Neural progenitor cell (in vitro differentiated cells): ENCODE measurements around the gene MFAP2. TPM values are rescaled to one million over a fixed set of nuclear protein-coding genes. Genes with fewer than 3 reads are reported as not detected.

Source experiments
- DNase-seq: peaks from one replicate; pipeline ENCODE4 v3.0.0-alpha.2; 2016; ENCODE audit warnings: low spot score
- H2AFZ ChIP-seq: fragments of 200-600 bp; sonication (generic); replicated peaks from 2 replicates; pipeline ENCODE4 v1.6.1; 2016; ENCODE audit warnings: antibody characterized with exemption
- H3F3A ChIP-seq: fragments of 200-600 bp; sonication (generic); 2 replicates; pipeline ENCODE4 v1.6.1; 2016; ENCODE audit warnings: antibody characterized with exemption, low read depth
- H3K27ac ChIP-seq: fragments of 200-600 bp; sonication (generic); 2 replicates; pipeline ENCODE4 v1.5.1; 2016; ENCODE audit warnings: mild to moderate bottlenecking
- H3K27me3 ChIP-seq: fragments of 200-600 bp; sonication (generic); 2 replicates; pipeline ENCODE4 v1.6.1; 2016; ENCODE audit warnings: mild to moderate bottlenecking, moderate library complexity
- H3K36me3 ChIP-seq: fragments of 200-600 bp; sonication (generic); 2 replicates; pipeline ENCODE4 v1.5.1; 2016
- H3K4me1 ChIP-seq: fragments of 200-600 bp; sonication (generic); 2 replicates; pipeline ENCODE4 v1.6.1; 2016; ENCODE audit warnings: mixed run types
- H3K4me2 ChIP-seq: fragments of 200-600 bp; sonication (generic); 2 replicates; pipeline ENCODE4 v1.6.1; 2016
- H3K4me3 ChIP-seq: fragments of 200-600 bp; sonication (generic); 2 replicates; pipeline ENCODE4 v1.5.1; 2016
- H3K79me2 ChIP-seq: fragments of 200-600 bp; sonication (generic); 2 replicates; pipeline ENCODE4 v1.6.1; 2016; ENCODE audit warnings: low read depth
- H3K9ac ChIP-seq: fragments of 200-600 bp; sonication (generic); 2 replicates; pipeline ENCODE4 v1.6.1; 2016
- H3K9me3 ChIP-seq: fragments of 200-600 bp; sonication (generic); 2 replicates; pipeline ENCODE4 v1.5.1; 2016; ENCODE audit warnings: low read depth
- H4K20me1 ChIP-seq: fragments of 200-600 bp; sonication (generic); 2 replicates; pipeline ENCODE4 v1.6.1; 2016; ENCODE audit warnings: low read depth
- H3K27ac Mint-ChIP-seq: 3 replicates; pipeline ENCODE4 v1.8.0; 2021; ENCODE audit warnings: mixed read lengths
- H3K27me3 Mint-ChIP-seq: 2 replicates; pipeline ENCODE4 v1.8.0; 2022; ENCODE audit warnings: low read depth, mild to moderate bottlenecking, inconsistent platforms, moderate library complexity, mixed read lengths; ENCODE audit not compliant: insufficient read depth
- H3K36me3 Mint-ChIP-seq: 3 replicates; pipeline ENCODE4 v1.8.0; 2021; ENCODE audit warnings: mixed read lengths
- H3K4me1 Mint-ChIP-seq: 3 replicates; pipeline ENCODE4 v1.8.0; 2021; ENCODE audit warnings: mixed read lengths
- H3K4me3 Mint-ChIP-seq: 3 replicates; pipeline ENCODE4 v1.8.0; 2021; ENCODE audit warnings: mild to moderate bottlenecking, moderate library complexity, mixed read lengths
- H3K9me3 Mint-ChIP-seq: 3 replicates; pipeline ENCODE4 v1.8.0; 2020; ENCODE audit warnings: mixed read lengths
- EZH2 ChIP-seq: fragments of 200-600 bp; sonication (generic); IDR thresholded peaks from 2 replicates; pipeline ENCODE4 v1.6.1; 2017; ENCODE audit warnings: antibody characterized with exemption, mild to moderate bottlenecking, moderate library complexity
- EZH2phosphoT487 ChIP-seq: fragments of 200-600 bp; sonication (generic); IDR thresholded peaks from 2 replicates; pipeline ENCODE4 v1.6.1; 2017; ENCODE audit warnings: antibody characterized with exemption
- total RNA-seq: library from RNA; depleted of rRNA; stranded (reverse); fragments of >200 nt; gene quantifications from 2 replicates; pipeline ENCODE4 v1.2.3, GENCODE V29; 2015; ENCODE audit warnings: low replicate concordance
- TF ChIP-seq, protein P1 (sequence below): fragments of 200-600 bp; sonication (generic); IDR thresholded peaks from 2 replicates; pipeline ENCODE4 v1.5.1; 2017; ENCODE audit warnings: antibody characterized with exemption, mild to moderate bottlenecking

Gene MFAP2
- total RNA-seq, 1 donor from 2014 or later: 68.8 TPM

DNA sequence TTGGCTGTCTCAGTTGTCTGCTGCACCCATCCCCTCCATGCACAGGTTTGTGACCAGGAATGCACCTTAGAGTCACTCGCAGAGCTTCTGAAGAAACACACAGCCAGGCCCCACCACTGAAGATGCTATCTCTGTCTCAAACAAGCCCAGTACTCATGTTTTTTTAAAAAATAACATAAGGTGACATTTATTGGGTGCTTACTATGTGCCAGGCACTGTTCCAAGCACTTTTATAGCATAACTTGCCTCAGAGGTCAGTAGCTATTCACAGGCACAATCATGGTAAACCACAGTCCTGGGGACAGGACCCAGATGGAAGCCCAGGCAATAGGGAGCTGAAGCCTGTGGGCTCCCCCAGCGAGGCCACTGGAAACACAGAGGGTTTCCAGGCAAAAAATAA lies 40.1 kb upstream of the MFAP2 start:
- no peak overlapping the region for H3K4me3 Mint-ChIP-seq
- H3K27me3 Mint-ChIP-seq: peaks cover 3% of the 10 kb centered on the region
- Histone ChIP-seq H3K4me1 (peaks cover 29% of the 10 kb centered on the region), H4K20me1 (no peaks in the 10 kb centered on the region), H3F3A (peaks cover 46% of the 10 kb centered on the region), H3K79me2 (no peaks in the 10 kb centered on the region), H3K27me3 (no peaks in the 10 kb centered on the region), H3K4me2 (no peak overlapping the region), H3K9ac (no peak overlapping the region), H3K27ac (no peak overlapping the region), H3K4me3 (no peak overlapping the region), H2AFZ (no peak overlapping the region), H3K36me3 (peaks cover 12% of the 10 kb centered on the region), H3K9me3 (no peaks in the 10 kb centered on the region)
- H3K27ac Mint-ChIP-seq: no peak overlapping the region
- no peak for DNase-seq
- peaks cover 15% of the 10 kb centered on the region for H3K4me1 Mint-ChIP-seq
- TF ChIP-seq EZH2 (no peak), EZH2phosphoT487 (no peak)
- TF ChIP-seq, protein P1, sequence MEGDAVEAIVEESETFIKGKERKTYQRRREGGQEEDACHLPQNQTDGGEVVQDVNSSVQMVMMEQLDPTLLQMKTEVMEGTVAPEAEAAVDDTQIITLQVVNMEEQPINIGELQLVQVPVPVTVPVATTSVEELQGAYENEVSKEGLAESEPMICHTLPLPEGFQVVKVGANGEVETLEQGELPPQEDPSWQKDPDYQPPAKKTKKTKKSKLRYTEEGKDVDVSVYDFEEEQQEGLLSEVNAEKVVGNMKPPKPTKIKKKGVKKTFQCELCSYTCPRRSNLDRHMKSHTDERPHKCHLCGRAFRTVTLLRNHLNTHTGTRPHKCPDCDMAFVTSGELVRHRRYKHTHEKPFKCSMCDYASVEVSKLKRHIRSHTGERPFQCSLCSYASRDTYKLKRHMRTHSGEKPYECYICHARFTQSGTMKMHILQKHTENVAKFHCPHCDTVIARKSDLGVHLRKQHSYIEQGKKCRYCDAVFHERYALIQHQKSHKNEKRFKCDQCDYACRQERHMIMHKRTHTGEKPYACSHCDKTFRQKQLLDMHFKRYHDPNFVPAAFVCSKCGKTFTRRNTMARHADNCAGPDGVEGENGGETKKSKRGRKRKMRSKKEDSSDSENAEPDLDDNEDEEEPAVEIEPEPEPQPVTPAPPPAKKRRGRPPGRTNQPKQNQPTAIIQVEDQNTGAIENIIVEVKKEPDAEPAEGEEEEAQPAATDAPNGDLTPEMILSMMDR: no peak
- H3K9me3 Mint-ChIP-seq: no peaks in the 10 kb centered on the region
- H3K36me3 Mint-ChIP-seq: peaks cover 22% of the 10 kb centered on the region

- Histone ChIP-seq H2AFZ (no peak overlapping the region), H3K4me2 (no peak overlapping the region), H3K79me2 (no peaks in the 10 kb centered on the region), H3K4me3 (no peak overlapping the region), H4K20me1 (no peaks in the 10 kb centered on the region), H3K27ac (peak overlapping the region; percentile 6), H3K9me3 (no peaks in the 10 kb centered on the region), H3K4me1 (peaks cover 31% of the 10 kb centered on the region), H3F3A (peaks cover 49% of the 10 kb centered on the region), H3K36me3 (peaks cover 12% of the 10 kb centered on the region), H3K9ac (no peak overlapping the region), H3K27me3 (no peaks in the 10 kb centered on the region)
- Mint-ChIP-seq H3K4me3 (no peak overlapping the region), H3K36me3 (peaks cover 21% of the 10 kb centered on the region), H3K27me3 (peaks cover 4% of the 10 kb centered on the region), H3K4me1 (peaks cover 30% of the 10 kb centered on the region), H3K9me3 (no peaks in the 10 kb centered on the region), H3K27ac (peak overlapping the region; percentile 23)
- DNase-seq: no peak
- TF ChIP-seq EZH2: no peak
- TF ChIP-seq EZH2phosphoT487: no peak
- TF ChIP-seq, protein P1: no peak
Measured at GRCh38 chr1:17018849-17019248, 38.4 kb upstream of the MFAP2 start.

DNA sequence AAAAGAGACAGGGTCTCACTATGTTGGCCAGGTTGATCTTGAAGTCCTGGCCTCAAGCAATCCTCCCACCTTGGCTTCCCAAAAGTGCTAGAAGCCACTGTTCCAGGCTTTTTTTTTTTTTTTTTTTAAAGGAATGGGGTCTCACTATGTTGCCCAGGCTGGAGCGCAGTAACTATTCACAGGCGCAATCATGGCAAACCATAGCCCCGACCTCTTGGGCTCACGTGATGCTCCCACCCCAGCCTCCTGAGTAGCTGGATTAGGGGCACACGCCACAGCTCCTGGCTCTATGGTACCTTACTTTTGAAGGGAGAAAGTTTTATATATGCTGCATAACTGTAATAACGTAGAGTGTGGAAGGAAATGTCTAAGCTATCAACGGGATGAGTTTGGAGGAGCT lies 37.0 kb upstream of the MFAP2 start:
- H3K27me3 ChIP-seq: no peaks in the 10 kb centered on the region
- no peaks in the 10 kb centered on the region for H4K20me1 ChIP-seq
- Mint-ChIP-seq H3K27ac (no peak overlapping the region), H3K27me3 (peaks cover 3% of the 10 kb centered on the region), H3K9me3 (no peaks in the 10 kb centered on the region), H3K4me3 (no peak overlapping the region), H3K4me1 (peaks cover 35% of the 10 kb centered on the region), H3K36me3 (peaks cover 21% of the 10 kb centered on the region)
- TF ChIP-seq, protein P1: no peak
- TF ChIP-seq EZH2phosphoT487 (no peak), EZH2 (no peak)
- peaks cover 49% of the 10 kb centered on the region for H3F3A ChIP-seq
- no peak overlapping the region for H3K4me3 ChIP-seq
- H3K9me3 ChIP-seq: no peaks in the 10 kb centered on the region
- no peak overlapping the region for H3K4me2 ChIP-seq
- peaks cover 12% of the 10 kb centered on the region for H3K36me3 ChIP-seq
- H3K27ac ChIP-seq: no peak overlapping the region
- DNase-seq: no peak
- H3K4me1 ChIP-seq: peaks cover 34% of the 10 kb centered on the region
- H3K9ac ChIP-seq: no peak overlapping the region
- no peak overlapping the region for H2AFZ ChIP-seq
- no peaks in the 10 kb centered on the region for H3K79me2 ChIP-seq
